Stomach (tissue), 9 donors: Measurements from ENCODE around the gene MMP25. TPM values are rescaled to one million over a fixed set of nuclear protein-coding genes. Genes with fewer than 3 reads are reported as not detected.
A peak's percentile ranks its signal among the peaks of the same experiment; 100 is the strongest.

Experiments
- DNase-seq, 2 donors: peaks; one replicate each; pipeline versions ENCODE4 v3.0.0 to v3.0.0-alpha.2; 2013 to 2019
- H3K27ac ChIP-seq, 5 donors: fragments of 200-600 bp in 4 of 5; sonication (generic) in 4 of 5; one replicate each; pipeline ENCODE4 v1.5.1; 2013 to 2019; ENCODE audit warnings: mild to moderate bottlenecking in 1 of 5, moderate library complexity in 1 of 5
- H3K27me3 ChIP-seq, 3 donors: fragments of 200-600 bp; sonication (generic); one replicate each; pipeline ENCODE4 v1.5.1; 2017 to 2019; ENCODE audit warnings: mixed run types in 1 of 3
- H3K36me3 ChIP-seq, 4 donors: fragments of 200-600 bp; sonication (generic); 1 replicate in 3 of 4; 2 replicates in 1 of 4; pipeline ENCODE4 v1.5.1; 2016 to 2019
- H3K4me1 ChIP-seq, 4 donors: fragments of 200-600 bp; sonication (generic); one replicate each; pipeline ENCODE4 v1.5.1; 2016 to 2019
- H3K4me3 ChIP-seq, 4 donors: fragments of 200-600 bp; sonication (generic) in 3 of 4; one replicate each; pipeline ENCODE4 v1.5.1; 2016 to 2019; ENCODE audit warnings: mild to moderate bottlenecking in 1 of 4
- H3K9me3 ChIP-seq, 4 donors: fragments of 200-600 bp; sonication (generic); one replicate each; pipeline ENCODE4 v1.5.1; 2016 to 2019
- EP300 ChIP-seq: sonication (generic); formaldehyde crosslinking; IDR thresholded peaks from one replicate; pipeline ENCODE4 v1.6.1; 2017; ENCODE audit warnings: antibody characterized with exemption
- POLR2A ChIP-seq, 4 donors: fragments of 450-650 bp; IDR thresholded peaks; one replicate each; pipeline ENCODE4 v1.6.1; 2016; ENCODE audit warnings: antibody characterized with exemption in 4 of 4, control low read depth in 2 of 4, mild to moderate bottlenecking in 1 of 4, moderate library complexity in 1 of 4
- POLR2AphosphoS5 ChIP-seq, 3 donors: sonication (generic); formaldehyde crosslinking; IDR thresholded peaks; one replicate each; pipeline ENCODE4 v1.6.1; 2016; ENCODE audit warnings: antibody characterized with exemption in 3 of 3
- WGBS, 5 donors: extraction: QIAGEN DNeasy Blood & Tissue Kit in 3 of 5; methylation state at CpG; one replicate each; pipeline versions ENCODE4 v1.1.5 to v1.1.7; 2013 to 2018; 5-methylcytosine and 5-hydroxymethylcytosine counted together
- intact Hi-C: fragments of 100-400 bp; cut with DNase I; formaldehyde crosslinking; loops from one replicate; pipeline ENCODE4 v1.15.1; 2023; ENCODE audit warnings: low total_unique reads
- polyA plus RNA-seq, 3 donors: library from polyadenylated mRNA; stranded (reverse); fragments of 200-250 nt; gene quantifications; one replicate each; pipeline ENCODE4 v1.2.3, GENCODE V29; 2013
- small RNA-seq, 4 donors: library from RNA; depleted of rRNA; stranded (forward); fragments of <200 nt; gene quantifications; one replicate each; pipeline ENCODE3, GENCODE V24; 2016
- total RNA-seq, 5 donors: library from RNA; depleted of rRNA; stranded (reverse); fragments of >200 nt; gene quantifications; one replicate each; pipeline versions ENCODE4 v1.1.0 to v1.2.3, GENCODE V29; 2014 to 2016
- TF ChIP-seq, protein P1 (sequence below), 7 experiments: fragments of 450-650 bp in 4 of 7; fragments of 200-600 bp in 3 of 7; sonication (generic) in 3 of 7; IDR thresholded peaks; one replicate each; pipeline ENCODE4 v1.5.1; 2016 to 2019; ENCODE audit warnings: antibody characterized with exemption in 7 of 7, control low read depth in 2 of 7, mild to moderate bottlenecking in 1 of 7
- donor health status: healthy with polysubstance abuse.
- donor health status: Bipolar disorder and iron deficiency.
- donor health status: healthy.

MMP25 gene
- total and polyA plus RNA-seq, 8 donors: 0.48 to 2.9 (median 1.1) TPM; not detected in 3

DNA sequence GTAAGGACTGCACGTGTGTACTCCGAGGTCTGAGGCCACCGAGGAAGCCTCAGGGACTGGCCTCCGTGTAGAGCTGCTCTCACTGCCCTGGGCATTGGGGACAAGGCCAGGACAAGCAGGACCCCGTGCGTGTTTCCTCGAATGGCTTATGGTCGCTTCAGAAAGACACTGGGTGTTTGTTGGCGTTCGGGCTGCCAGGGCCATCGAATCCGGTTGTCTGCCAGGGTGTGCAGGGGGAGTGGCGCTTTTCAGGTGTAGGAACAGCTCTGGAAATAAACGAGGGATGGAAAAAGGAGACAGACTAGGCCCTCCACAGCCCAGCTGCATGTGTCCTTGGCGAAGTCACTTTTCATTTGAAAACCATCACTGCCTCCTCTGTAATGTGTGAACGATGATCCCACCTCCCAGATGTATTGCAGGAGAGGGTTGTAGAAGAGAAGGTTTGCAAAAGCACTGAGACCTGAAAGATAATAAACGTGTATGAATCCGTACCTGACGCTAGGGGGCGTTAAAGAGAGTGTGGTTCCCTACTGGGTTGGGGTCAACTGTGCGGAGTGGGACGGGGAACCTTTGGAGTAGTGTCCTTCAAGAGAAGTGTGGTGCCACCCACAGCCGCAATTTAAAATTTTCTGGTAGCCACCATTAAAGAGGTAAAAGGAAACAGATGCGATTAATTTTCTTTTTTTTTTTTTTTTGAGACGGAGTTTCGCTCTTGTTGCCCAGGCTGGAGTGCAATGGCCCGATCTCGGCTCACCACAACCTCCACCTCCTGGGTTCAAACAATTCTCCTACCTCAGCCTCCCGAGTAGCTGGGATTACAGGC lies 54.9 kb downstream of the MMP25 start:
- peak overlapping the region in 4 of 5 donors; percentile 38 to 51 (median 50) for H3K27ac ChIP-seq
- peak in 1 of 2 donors; percentile 65 for DNase-seq
- TF ChIP-seq, protein P1, sequence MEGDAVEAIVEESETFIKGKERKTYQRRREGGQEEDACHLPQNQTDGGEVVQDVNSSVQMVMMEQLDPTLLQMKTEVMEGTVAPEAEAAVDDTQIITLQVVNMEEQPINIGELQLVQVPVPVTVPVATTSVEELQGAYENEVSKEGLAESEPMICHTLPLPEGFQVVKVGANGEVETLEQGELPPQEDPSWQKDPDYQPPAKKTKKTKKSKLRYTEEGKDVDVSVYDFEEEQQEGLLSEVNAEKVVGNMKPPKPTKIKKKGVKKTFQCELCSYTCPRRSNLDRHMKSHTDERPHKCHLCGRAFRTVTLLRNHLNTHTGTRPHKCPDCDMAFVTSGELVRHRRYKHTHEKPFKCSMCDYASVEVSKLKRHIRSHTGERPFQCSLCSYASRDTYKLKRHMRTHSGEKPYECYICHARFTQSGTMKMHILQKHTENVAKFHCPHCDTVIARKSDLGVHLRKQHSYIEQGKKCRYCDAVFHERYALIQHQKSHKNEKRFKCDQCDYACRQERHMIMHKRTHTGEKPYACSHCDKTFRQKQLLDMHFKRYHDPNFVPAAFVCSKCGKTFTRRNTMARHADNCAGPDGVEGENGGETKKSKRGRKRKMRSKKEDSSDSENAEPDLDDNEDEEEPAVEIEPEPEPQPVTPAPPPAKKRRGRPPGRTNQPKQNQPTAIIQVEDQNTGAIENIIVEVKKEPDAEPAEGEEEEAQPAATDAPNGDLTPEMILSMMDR (IDR thresholded peaks at IDR 0.05): peak in 3 of 7 experiments; percentile 9 to 51 (median 21)
- TF ChIP-seq EP300 (no peak), POLR2A (IDR thresholded peaks at IDR 0.05) (no peak), POLR2AphosphoS5 (IDR thresholded peaks at IDR 0.05) (no peak)

DNA sequence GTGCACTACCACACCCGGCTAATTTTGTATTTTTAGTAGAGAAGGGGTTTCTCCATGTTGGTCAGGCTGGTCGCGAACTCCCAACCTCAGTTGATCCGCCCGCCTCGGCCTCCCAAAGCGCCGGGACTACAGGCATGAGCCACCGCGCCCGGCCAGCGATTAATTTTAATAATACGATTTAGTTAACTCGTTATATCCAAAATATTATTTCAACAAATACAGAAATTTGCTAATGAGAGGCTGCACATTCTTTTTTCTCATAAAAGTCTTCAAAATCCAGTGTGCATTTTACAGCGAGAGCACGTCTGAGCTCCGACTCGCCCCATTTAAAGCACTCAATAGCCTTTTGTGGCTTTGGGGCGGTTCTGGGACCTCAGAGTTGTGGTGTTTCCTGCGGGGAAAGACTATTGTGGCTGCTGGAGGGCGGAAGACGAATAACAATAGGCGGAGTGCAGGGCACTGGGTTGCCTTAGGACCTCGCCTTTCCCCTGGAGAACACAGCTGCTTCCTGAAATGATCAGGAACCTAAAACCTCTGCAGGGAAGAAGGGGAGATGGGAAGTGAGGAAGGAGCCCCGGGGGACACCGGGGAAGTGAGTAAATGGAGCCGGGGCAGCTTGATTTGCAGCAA lies 55.6 kb downstream of the MMP25 start:
- peak overlapping the region; percentile 23 to 51 (median 49) for H3K27ac ChIP-seq
- H3K4me3 ChIP-seq: peak overlapping the region in 1 of 4 donors; percentile 15

More for the DNA sequence above, 54.9 kb downstream of the MMP25 start:
- peak overlapping the region in 1 of 4 donors; percentile 15 for H3K4me3 ChIP-seq
- no peaks in the 10 kb centered on the region for H3K36me3 ChIP-seq
- H3K4me1 ChIP-seq: peaks cover 20 to 36% (median 25%) of the 10 kb centered on the region in 4 donors
- H3K27me3 ChIP-seq: peaks cover 0 to 43% (median 0%) of the 10 kb centered on the region in 3 donors
- H3K9me3 ChIP-seq: no peaks in the 10 kb centered on the region
- intact Hi-C loops: no loop called here
- 49 to 63% (median 58%) methylated on average over 21 to 29 of the region's 29 CpGs for WGBS, 5 donors

DNA sequence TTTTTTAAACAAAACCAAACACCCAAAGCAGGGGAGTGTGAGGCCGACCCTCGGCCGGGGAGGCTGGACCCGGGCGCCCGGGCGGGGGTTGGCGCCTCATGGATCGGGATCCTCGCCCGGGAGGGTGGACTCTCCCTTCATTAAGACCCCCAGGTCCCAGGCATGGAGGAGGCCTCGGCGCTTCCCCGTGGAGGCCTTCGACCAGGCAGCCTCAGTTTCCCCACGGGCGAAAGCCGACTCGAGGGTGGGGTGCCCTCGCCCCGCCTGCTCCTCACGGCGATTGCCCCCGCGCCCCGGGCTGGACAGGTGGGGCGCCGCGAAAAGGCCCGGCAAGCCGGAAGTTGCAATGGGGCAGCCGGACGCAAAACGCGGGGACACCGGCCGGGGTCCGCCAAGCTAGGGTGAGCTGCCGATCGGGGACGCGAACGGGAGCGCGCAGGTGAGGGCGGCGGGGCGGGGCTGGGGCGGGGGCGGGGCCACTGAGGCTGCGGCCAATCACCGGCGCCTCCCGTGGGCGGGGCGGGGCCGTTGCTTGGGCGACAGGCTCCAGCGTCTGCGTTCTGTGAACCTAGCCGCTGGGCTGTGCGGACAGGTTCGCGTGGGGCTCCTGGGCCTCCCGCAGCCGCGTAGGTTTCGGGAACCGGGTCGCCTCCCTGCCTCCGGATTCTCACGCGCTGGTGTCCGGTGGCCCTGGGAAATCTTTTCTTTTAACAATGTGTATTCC lies 60.0 kb downstream of the MMP25 start:
- intact Hi-C loops: no loop called here
- WGBS, 5 donors: 1 to 4% (median 1%) methylated on average over 39 to 74 of the region's 74 CpGs
- peak overlapping the region; percentile 49 to 71 (median 59) for H3K4me3 ChIP-seq
- H3K9me3 ChIP-seq: no peaks in the 10 kb centered on the region
- no peaks in the 10 kb centered on the region for H3K36me3 ChIP-seq
- peaks cover 10 to 21% (median 18%) of the 10 kb centered on the region in 4 donors for H3K4me1 ChIP-seq
- peak; percentile 95 to 97 for DNase-seq
- H3K27ac ChIP-seq: peak overlapping the region; percentile 87 to 92 (median 89)
- TF ChIP-seq POLR2A (IDR thresholded peaks at IDR 0.05): no peak
- TF ChIP-seq POLR2AphosphoS5 (IDR thresholded peaks at IDR 0.05): peak in 2 of 3 donors; percentile 76 to 91
- peaks cover 0 to 11% (median 0%) of the 10 kb centered on the region in 3 donors for H3K27me3 ChIP-seq

More for the DNA sequence above, 55.6 kb downstream of the MMP25 start:
- Histone ChIP-seq H3K9me3 (no peaks in the 10 kb centered on the region), H3K4me1 (peaks cover 24 to 40% (median 30%) of the 10 kb centered on the region in 4 donors), H3K36me3 (no peaks in the 10 kb centered on the region), H3K27me3 (peaks cover 0 to 43% (median 0%) of the 10 kb centered on the region in 3 donors)
- 26 to 66% (median 53%) methylated on average over 27 of the region's 27 CpGs for WGBS, 5 donors
- TF ChIP-seq, protein P1 (IDR thresholded peaks at IDR 0.05): no peak
- peak in 1 of 2 donors; percentile 65 for DNase-seq
- intact Hi-C loops: no loop called here

Small RNAs within 50 kb of the gene (small RNA-seq; reads per million reads assigned to genes)
- gene RNU1-22P: 0 reads per million in 4 donors

Other genes starting within 250 kb of the MMP25 start
- gene PRSS41, start 248.1 kb upstream of the MMP25 start, total RNA-seq: not detected
- gene PRSS41, start 248.1 kb upstream of the MMP25 start, polyA plus RNA-seq: not detected
- 1 to 10 TPM in 1 of 5 donors, not detected in 4; 1.1 TPM for gene PRSS21, start 229.3 kb upstream of the MMP25 start, total RNA-seq
- gene PRSS21, start 229.3 kb upstream of the MMP25 start, polyA plus RNA-seq: 1 to 10 TPM in 1 of 3 donors, under 1 TPM in 2; 0.50 to 2.9 (median 0.65) TPM
- gene ZG16B, start 216.3 kb upstream of the MMP25 start, total RNA-seq: 10 to 100 TPM in 2 of 5 donors, not detected in 3; 15.6 to 39.0 TPM
- gene ZG16B, start 216.3 kb upstream of the MMP25 start, polyA plus RNA-seq: 10 to 100 TPM; 13.0 to 35.4 (median 22.3) TPM
- gene PRSS22, start 188.4 kb upstream of the MMP25 start, total RNA-seq: 10 to 100 TPM in 2 of 5 donors, 1 to 10 TPM in 2, not detected in 1; 1.8 to 33.2 (median 9.8) TPM
- 10 to 100 TPM in 2 of 3 donors, 1 to 10 TPM in 1; 5.2 to 62.2 (median 22.7) TPM for gene PRSS22, start 188.4 kb upstream of the MMP25 start, polyA plus RNA-seq
- 10 to 100 TPM; 19.6 to 76.4 (median 52.4) TPM for gene FLYWCH2, start 163.3 kb upstream of the MMP25 start, total RNA-seq
- gene FLYWCH2, start 163.3 kb upstream of the MMP25 start, polyA plus RNA-seq: 10 to 100 TPM; 30.1 to 43.4 (median 39.0) TPM
- gene FLYWCH1, start 134.6 kb upstream of the MMP25 start, total RNA-seq: 100 to 1,000 TPM in 1 of 5 donors, 10 to 100 TPM in 4; 10.5 to 121 (median 26.5) TPM
- gene FLYWCH1, start 134.6 kb upstream of the MMP25 start, polyA plus RNA-seq: 10 to 100 TPM in 2 of 3 donors, 1 to 10 TPM in 1; 8.1 to 18.1 (median 12.0) TPM
- under 1 TPM in 1 of 5 donors, not detected in 4; 0.37 TPM for gene KREMEN2, start 82.3 kb upstream of the MMP25 start, total RNA-seq
- 1 to 10 TPM in 1 of 3 donors, not detected in 2; 1.1 TPM for gene KREMEN2, start 82.3 kb upstream of the MMP25 start, polyA plus RNA-seq
- gene PAQR4, start 77.2 kb upstream of the MMP25 start, total RNA-seq: 10 to 100 TPM in 2 of 5 donors, 1 to 10 TPM in 3; 4.8 to 43.2 (median 8.4) TPM
- 10 to 100 TPM in 2 of 3 donors, 1 to 10 TPM in 1; 2.7 to 15.3 (median 10.9) TPM for gene PAQR4, start 77.2 kb upstream of the MMP25 start, polyA plus RNA-seq
- gene PKMYT1, start 66.1 kb upstream of the MMP25 start, total RNA-seq: 10 to 100 TPM in 2 of 5 donors, 1 to 10 TPM in 3; 2.4 to 19.3 (median 9.6) TPM
- gene PKMYT1, start 66.1 kb upstream of the MMP25 start, polyA plus RNA-seq: 10 to 100 TPM in 1 of 3 donors, 1 to 10 TPM in 2; 1.8 to 15.9 (median 9.5) TPM
- gene CLDN9, start 33.6 kb upstream of the MMP25 start, total RNA-seq: not detected
- gene CLDN9, start 33.6 kb upstream of the MMP25 start, polyA plus RNA-seq: under 1 TPM in 2 of 3 donors, not detected in 1; 0.28 to 0.31 TPM
- gene CLDN6, start 28.4 kb upstream of the MMP25 start, total RNA-seq: not detected
- gene CLDN6, start 28.4 kb upstream of the MMP25 start, polyA plus RNA-seq: not detected
- 100 to 1,000 TPM in 2 of 5 donors, 10 to 100 TPM in 2, 1 to 10 TPM in 1; 1.8 to 134 (median 77.2) TPM for gene TNFRSF12A, start 26.2 kb upstream of the MMP25 start, total RNA-seq
- 100 to 1,000 TPM in 1 of 3 donors, 10 to 100 TPM in 2; 20.3 to 117 (median 25.8) TPM for gene TNFRSF12A, start 26.2 kb upstream of the MMP25 start, polyA plus RNA-seq
- 10 to 100 TPM; 11.0 to 94.7 (median 21.7) TPM for gene HCFC1R1, start 22.6 kb upstream of the MMP25 start, total RNA-seq
- 100 to 1,000 TPM in 2 of 3 donors, 10 to 100 TPM in 1; 71.7 to 128 (median 102) TPM for gene HCFC1R1, start 22.6 kb upstream of the MMP25 start, polyA plus RNA-seq
- 10 to 100 TPM in 4 of 5 donors, not detected in 1; 10.5 to 97.9 (median 22.2) TPM for gene THOC6, start 22.5 kb upstream of the MMP25 start, total RNA-seq
- 10 to 100 TPM; 15.3 to 39.0 (median 32.8) TPM for gene THOC6, start 22.5 kb upstream of the MMP25 start, polyA plus RNA-seq
- gene BICDL2, start 9.6 kb upstream of the MMP25 start, total RNA-seq: 100 to 1,000 TPM in 1 of 5 donors, 10 to 100 TPM in 4; 18.4 to 693 (median 59.4) TPM
- 10 to 100 TPM; 26.0 to 79.7 (median 29.0) TPM for gene BICDL2, start 9.6 kb upstream of the MMP25 start, polyA plus RNA-seq
- 100 to 1,000 TPM in 1 of 5 donors, 10 to 100 TPM in 3, 1 to 10 TPM in 1; 9.9 to 504 (median 90.4) TPM for gene IL32, start 19.1 kb downstream of the MMP25 start, total RNA-seq
- gene IL32, start 19.1 kb downstream of the MMP25 start, polyA plus RNA-seq: 100 to 1,000 TPM in 1 of 3 donors, 10 to 100 TPM in 2; 56.3 to 129 (median 60.9) TPM
- gene ZSCAN10, start 52.7 kb downstream of the MMP25 start, total RNA-seq: not detected
- gene ZSCAN10, start 52.7 kb downstream of the MMP25 start, polyA plus RNA-seq: not detected
- gene ZNF205, start 66.0 kb downstream of the MMP25 start, total RNA-seq: 10 to 100 TPM in 1 of 5 donors, 1 to 10 TPM in 3, under 1 TPM in 1; 0.87 to 21.9 (median 5.5) TPM
- gene ZNF205, start 66.0 kb downstream of the MMP25 start, polyA plus RNA-seq: 10 to 100 TPM; 16.6 to 27.5 (median 20.9) TPM
- gene ZNF213, start 88.5 kb downstream of the MMP25 start, total RNA-seq: 10 to 100 TPM in 3 of 5 donors, 1 to 10 TPM in 2; 1.3 to 87.8 (median 20.0) TPM
- 1 to 10 TPM; 5.8 to 6.7 (median 6.1) TPM for gene ZNF213, start 88.5 kb downstream of the MMP25 start, polyA plus RNA-seq
- gene OR1F1, start 141.6 kb downstream of the MMP25 start, total RNA-seq: not detected
- not detected for gene OR1F1, start 141.6 kb downstream of the MMP25 start, polyA plus RNA-seq
- 1 to 10 TPM; 4.7 to 8.7 (median 6.2) TPM for gene ZNF200, start 188.6 kb downstream of the MMP25 start, total RNA-seq
- gene ZNF200, start 188.6 kb downstream of the MMP25 start, polyA plus RNA-seq: 1 to 10 TPM; 2.2 to 3.1 (median 2.9) TPM
- gene MEFV, start 210.1 kb downstream of the MMP25 start, total RNA-seq: 10 to 100 TPM in 1 of 5 donors, 1 to 10 TPM in 3, under 1 TPM in 1; 0.58 to 24.5 (median 1.7) TPM
- gene MEFV, start 210.1 kb downstream of the MMP25 start, polyA plus RNA-seq: under 1 TPM; 0.15 to 0.44 (median 0.20) TPM
- gene ZNF263, start 236.9 kb downstream of the MMP25 start, total RNA-seq: 10 to 100 TPM; 23.5 to 67.0 (median 46.0) TPM
- 10 to 100 TPM; 10.8 to 29.6 (median 16.0) TPM for gene ZNF263, start 236.9 kb downstream of the MMP25 start, polyA plus RNA-seq